ENCODE data around the gene TULP3.

DNA sequence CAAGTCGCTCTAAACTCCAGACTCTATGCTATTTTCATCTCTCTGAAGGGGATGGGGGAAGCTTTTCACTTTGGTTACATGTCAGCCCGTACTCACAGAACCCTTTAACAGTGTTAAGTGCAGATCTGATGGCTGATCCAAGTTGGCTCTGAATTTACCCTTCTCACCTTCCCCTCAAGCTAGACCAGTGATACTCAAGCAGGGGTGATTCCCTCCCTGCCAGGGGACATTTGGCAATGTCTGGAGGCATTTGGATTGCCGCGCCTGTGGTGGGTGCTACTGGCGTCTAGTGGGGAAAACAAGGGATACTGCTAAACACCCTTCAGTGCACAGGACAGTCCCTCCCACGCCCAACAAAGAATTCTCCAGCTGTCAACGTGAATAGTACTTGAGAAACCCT lies 27.8 kb upstream of the TULP3 start:
- TF ChIP-seq ZZZ3 (IDR thresholded peaks at IDR 0.05; ENCODE audit: control insufficient read depth, insufficient read length, low read depth) (no peak), KAT2A (conservative IDR thresholded peaks at IDR 0.05; ENCODE audit: control insufficient read depth, low read depth, low read length) (no peak), CTCF (IDR thresholded peaks at IDR 0.05 in 2 of 3, conservative IDR thresholded peaks at IDR 0.05 in 1 of 3; ENCODE audit: control insufficient read depth in 2 of 3, extremely low read depth in 1 of 3, insufficient read depth in 1 of 3, low read depth in 3 of 3, low read length in 3 of 3) (no peak), SIX5 (IDR thresholded peaks at IDR 0.05; ENCODE audit: low read depth, low read length, severe bottlenecking) (no peak), HSF1 (IDR thresholded peaks at IDR 0.05; ENCODE audit: low read depth, low read length) (no peak)
